Neural cell (in vitro differentiated cells): Measurements from ENCODE around the gene PTPRN2. TPM values are rescaled to one million over a fixed set of nuclear protein-coding genes. Genes with fewer than 3 reads are reported as not detected.
A peak's percentile ranks its signal among the peaks of the same experiment; 100 is the strongest.

Experiments used
- H2AFZ ChIP-seq: fragments of 200-600, 300-800 bp; sonication (generic), shearing (Covaris generic); 2 replicates; pipeline ENCODE4 v1.6.0; 2014; ENCODE audit warnings: low read depth, mild to moderate bottlenecking, antibody characterized with exemption, low read length, moderate library complexity
- H3F3A ChIP-seq: fragments of 200-600 bp; shearing (Covaris generic); 2 replicates; pipeline ENCODE4 v1.6.1; 2016; ENCODE audit warnings: mild to moderate bottlenecking, moderate library complexity, mixed read lengths, antibody characterized with exemption, low read length; ENCODE audit not compliant: insufficient read depth, poor library complexity, severe bottlenecking
- H3K27ac ChIP-seq: fragments of 200-600, 300-800 bp; sonication (generic), shearing (Covaris generic); 2 replicates; pipeline ENCODE4 v1.5.1; 2014; ENCODE audit warnings: mild to moderate bottlenecking, low read length, moderate library complexity
- H3K27me3 ChIP-seq: fragments of 300-800, 200-600 bp; sonication (generic), shearing (Covaris generic); 2 replicates; pipeline ENCODE4 v1.6.0; 2014; ENCODE audit warnings: mild to moderate bottlenecking, low read depth, low read length, moderate library complexity; ENCODE audit not compliant: insufficient read depth
- H3K36me3 ChIP-seq: fragments of 300-800, 200-600 bp; sonication (generic), shearing (Covaris generic); 2 replicates; pipeline ENCODE4 v1.5.1; 2014; ENCODE audit warnings: mild to moderate bottlenecking, antibody characterized with exemption, low read length, moderate library complexity; ENCODE audit not compliant: insufficient read depth
- H3K4me2 ChIP-seq: fragments of 300-800, 200-600 bp; sonication (generic), shearing (Covaris generic); 2 replicates; pipeline ENCODE4 v1.6.0; 2014; ENCODE audit warnings: mild to moderate bottlenecking, low read length
- H3K4me3 ChIP-seq: fragments of 300-800, 200-600 bp; sonication (generic), shearing (Covaris generic); 2 replicates; pipeline ENCODE4 v1.5.1; 2014; ENCODE audit warnings: mild to moderate bottlenecking, low read length, moderate library complexity
- H3K79me2 ChIP-seq: fragments of 200-600 bp; shearing (Covaris generic); replicated peaks from 2 replicates; pipeline ENCODE4 v1.6.0; 2014; ENCODE audit warnings: mild to moderate bottlenecking, low read length, moderate library complexity; ENCODE audit not compliant: insufficient read depth
- H3K9ac ChIP-seq: fragments of 300-800, 200-600 bp; sonication (generic), shearing (Covaris generic); 2 replicates; pipeline ENCODE4 v1.6.1; 2016; ENCODE audit warnings: mild to moderate bottlenecking, low read length, mixed read lengths
- H3K9me2 ChIP-seq: fragments of 200-600 bp; shearing (Covaris generic); 2 replicates; pipeline ENCODE4 v1.6.1; 2016; ENCODE audit warnings: mild to moderate bottlenecking, low read length, mixed read lengths; ENCODE audit not compliant: insufficient read depth
- H3K9me3 ChIP-seq: fragments of 200-600, 300-800 bp; sonication (generic), shearing (Covaris generic); 2 replicates; pipeline ENCODE4 v1.6.1; 2016; ENCODE audit warnings: mild to moderate bottlenecking, mixed run types, low read length, moderate library complexity, mixed read lengths
- H4K20me1 ChIP-seq: fragments of 200-600 bp; shearing (Covaris generic); 2 replicates; pipeline ENCODE4 v1.6.1; 2016; ENCODE audit warnings: mild to moderate bottlenecking, mixed run types; ENCODE audit not compliant: insufficient read depth
- CTCF ChIP-seq: fragments of 450-650 bp; IDR thresholded peaks from 2 replicates; pipeline ENCODE4 v1.5.1; 2014; ENCODE audit warnings: antibody characterized with exemption, mild to moderate bottlenecking, moderate library complexity; ENCODE audit not compliant: poor library complexity, severe bottlenecking
- EP300 ChIP-seq: fragments of 450-650 bp; conservative IDR thresholded peaks from 2 replicates; pipeline ENCODE4 v1.6.1; 2014; ENCODE audit warnings: antibody characterized with exemption, mild to moderate bottlenecking, moderate library complexity; ENCODE audit not compliant: poor library complexity, severe bottlenecking
- EZH2 ChIP-seq: fragments of 200-600, 300-800 bp; shearing (Covaris generic), sonication (generic); IDR thresholded peaks from 2 replicates; pipeline ENCODE4 v1.6.1; 2014; ENCODE audit warnings: antibody characterized with exemption, low read length, borderline replicate concordance, mild to moderate bottlenecking; ENCODE audit not compliant: insufficient read depth, poor library complexity, severe bottlenecking
- MXI1 ChIP-seq: fragments of 450-650 bp; conservative IDR thresholded peaks from 2 replicates; pipeline ENCODE4 v1.6.1; 2014; ENCODE audit warnings: antibody characterized with exemption, mild to moderate bottlenecking; ENCODE audit not compliant: poor library complexity, severe bottlenecking
- POLR2AphosphoS5 ChIP-seq: IDR thresholded peaks from 2 replicates; pipeline ENCODE4 v1.6.1; 2012
- RAD21 ChIP-seq: fragments of 450-650 bp; conservative IDR thresholded peaks from 2 replicates; pipeline ENCODE4 v1.6.1; 2014; ENCODE audit warnings: antibody characterized with exemption, mild to moderate bottlenecking, moderate library complexity
- SMC3 ChIP-seq: fragments of 450-650 bp; conservative IDR thresholded peaks from 2 replicates; pipeline ENCODE4 v1.6.1; 2014; ENCODE audit warnings: antibody characterized with exemption, mild to moderate bottlenecking, moderate library complexity; ENCODE audit not compliant: poor library complexity
- TAF1 ChIP-seq: IDR thresholded peaks from 2 replicates; pipeline ENCODE4 v1.6.1; 2012; ENCODE audit warnings: low read depth
- polyA plus RNA-seq: library from polyadenylated mRNA; depleted of rRNA; stranded (reverse); fragments of >200 nt; gene quantifications from 2 replicates; pipeline ENCODE4 v1.2.3, GENCODE V29; 2014
- TF ChIP-seq, protein P1 (sequence below): IDR thresholded peaks from 2 replicates; pipeline ENCODE4 v1.6.1; 2012; ENCODE audit warnings: borderline replicate concordance

The PTPRN2 gene
- polyA plus RNA-seq, 1 donor from 2014 or later, result 31.0 TPM

GRCh38 chr7:157625973-157626742, 961.5 kb downstream of the PTPRN2 start:
- Histone ChIP-seq H3K27me3 (no peaks in the 10 kb centered on the region), H3K4me2 (no peak overlapping the region), H3F3A (no peaks in the 10 kb centered on the region), H3K36me3 (peaks cover 20% of the 10 kb centered on the region), H3K79me2 (peaks cover 26% of the 10 kb centered on the region), H4K20me1 (no peaks in the 10 kb centered on the region), H3K9me3 (no peaks in the 10 kb centered on the region), H3K4me3 (no peak overlapping the region), H3K27ac (no peak overlapping the region), H2AFZ (no peak overlapping the region), H3K9ac (no peak overlapping the region), H3K9me2 (no peaks in the 10 kb centered on the region)
- no peak for TF ChIP-seq RAD21

- no peaks in the 10 kb centered on the region for H3K9me3 ChIP-seq
- peaks cover 22% of the 10 kb centered on the region for H3K79me2 ChIP-seq
- H3F3A ChIP-seq, result no peaks in the 10 kb centered on the region
- no peaks in the 10 kb centered on the region for H4K20me1 ChIP-seq
- H2AFZ ChIP-seq, result no peak overlapping the region
- H3K27me3 ChIP-seq, result no peaks in the 10 kb centered on the region
- H3K9ac ChIP-seq, result no peak overlapping the region
- H3K36me3 ChIP-seq, result peaks cover 18% of the 10 kb centered on the region
- no peak overlapping the region for H3K4me3 ChIP-seq
- no peaks in the 10 kb centered on the region for H3K9me2 ChIP-seq
- H3K4me2 ChIP-seq, result no peak overlapping the region
- no peak for TF ChIP-seq RAD21
- TF ChIP-seq TAF1, result no peak
- no peak for TF ChIP-seq SMC3
- no peak for TF ChIP-seq POLR2AphosphoS5
- no peak for TF ChIP-seq MXI1
- no peak for TF ChIP-seq EP300
- no peak for TF ChIP-seq EZH2
- H3K27ac ChIP-seq, result no peak overlapping the region
Observed at GRCh38 chr7:157623556-157623955, 964.1 kb downstream of the PTPRN2 start.

- H3K9me2 ChIP-seq, result no peaks in the 10 kb centered on the region
- H3F3A ChIP-seq, result no peaks in the 10 kb centered on the region
- H3K9ac ChIP-seq, result no peak overlapping the region
- TF ChIP-seq RAD21, result no peak
- TF ChIP-seq POLR2AphosphoS5, result peak; percentile 21
- no peaks in the 10 kb centered on the region for H3K27me3 ChIP-seq
- H3K79me2 ChIP-seq, result peaks cover 19% of the 10 kb centered on the region
- no peak overlapping the region for H3K4me3 ChIP-seq
- no peaks in the 10 kb centered on the region for H4K20me1 ChIP-seq
- no peak overlapping the region for H3K4me2 ChIP-seq
- H2AFZ ChIP-seq, result no peak overlapping the region
- H3K36me3 ChIP-seq, result peaks cover 11% of the 10 kb centered on the region
- H3K27ac ChIP-seq, result no peak overlapping the region
- no peaks in the 10 kb centered on the region for H3K9me3 ChIP-seq
Observed at GRCh38 chr7:157622408-157623205, 965.0 kb downstream of the PTPRN2 start.

DNA sequence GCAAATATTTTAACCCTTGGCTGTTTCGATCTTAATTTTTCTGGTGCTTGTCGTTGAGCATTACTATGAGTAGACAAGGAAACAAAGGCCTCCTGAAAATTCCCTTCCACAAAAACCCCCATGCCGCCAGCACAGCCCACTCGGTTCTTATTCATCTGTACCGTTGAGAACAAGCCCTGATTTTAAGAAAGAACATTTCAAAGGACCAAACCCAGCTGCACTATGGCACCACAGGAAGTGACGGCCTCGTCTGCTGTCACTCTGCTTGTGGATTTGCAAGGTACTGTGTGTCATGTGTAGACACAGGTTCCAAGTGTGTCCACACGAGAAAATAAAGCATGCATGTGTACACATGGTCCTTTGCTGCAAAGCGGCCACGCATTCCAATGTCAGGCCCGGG, 965.6 kb downstream of the PTPRN2 start:
- H3K36me3 ChIP-seq, result peaks cover 11% of the 10 kb centered on the region
- H3K79me2 ChIP-seq, result peaks cover 17% of the 10 kb centered on the region
- no peak overlapping the region for H3K4me2 ChIP-seq
- H2AFZ ChIP-seq, result no peak overlapping the region
- no peaks in the 10 kb centered on the region for H3F3A ChIP-seq
- H4K20me1 ChIP-seq, result no peaks in the 10 kb centered on the region
- H3K27me3 ChIP-seq, result no peaks in the 10 kb centered on the region
- no peaks in the 10 kb centered on the region for H3K9me3 ChIP-seq
- H3K9me2 ChIP-seq, result no peaks in the 10 kb centered on the region
- H3K9ac ChIP-seq, result no peak overlapping the region
- no peak for TF ChIP-seq EP300
- TF ChIP-seq TAF1, result no peak
- no peak for TF ChIP-seq SMC3
- TF ChIP-seq RAD21, result no peak
- no peak for TF ChIP-seq CTCF
- TF ChIP-seq POLR2AphosphoS5, result no peak
- no peak for TF ChIP-seq EZH2
- TF ChIP-seq, protein P1, sequence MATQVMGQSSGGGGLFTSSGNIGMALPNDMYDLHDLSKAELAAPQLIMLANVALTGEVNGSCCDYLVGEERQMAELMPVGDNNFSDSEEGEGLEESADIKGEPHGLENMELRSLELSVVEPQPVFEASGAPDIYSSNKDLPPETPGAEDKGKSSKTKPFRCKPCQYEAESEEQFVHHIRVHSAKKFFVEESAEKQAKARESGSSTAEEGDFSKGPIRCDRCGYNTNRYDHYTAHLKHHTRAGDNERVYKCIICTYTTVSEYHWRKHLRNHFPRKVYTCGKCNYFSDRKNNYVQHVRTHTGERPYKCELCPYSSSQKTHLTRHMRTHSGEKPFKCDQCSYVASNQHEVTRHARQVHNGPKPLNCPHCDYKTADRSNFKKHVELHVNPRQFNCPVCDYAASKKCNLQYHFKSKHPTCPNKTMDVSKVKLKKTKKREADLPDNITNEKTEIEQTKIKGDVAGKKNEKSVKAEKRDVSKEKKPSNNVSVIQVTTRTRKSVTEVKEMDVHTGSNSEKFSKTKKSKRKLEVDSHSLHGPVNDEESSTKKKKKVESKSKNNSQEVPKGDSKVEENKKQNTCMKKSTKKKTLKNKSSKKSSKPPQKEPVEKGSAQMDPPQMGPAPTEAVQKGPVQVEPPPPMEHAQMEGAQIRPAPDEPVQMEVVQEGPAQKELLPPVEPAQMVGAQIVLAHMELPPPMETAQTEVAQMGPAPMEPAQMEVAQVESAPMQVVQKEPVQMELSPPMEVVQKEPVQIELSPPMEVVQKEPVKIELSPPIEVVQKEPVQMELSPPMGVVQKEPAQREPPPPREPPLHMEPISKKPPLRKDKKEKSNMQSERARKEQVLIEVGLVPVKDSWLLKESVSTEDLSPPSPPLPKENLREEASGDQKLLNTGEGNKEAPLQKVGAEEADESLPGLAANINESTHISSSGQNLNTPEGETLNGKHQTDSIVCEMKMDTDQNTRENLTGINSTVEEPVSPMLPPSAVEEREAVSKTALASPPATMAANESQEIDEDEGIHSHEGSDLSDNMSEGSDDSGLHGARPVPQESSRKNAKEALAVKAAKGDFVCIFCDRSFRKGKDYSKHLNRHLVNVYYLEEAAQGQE, result no peak
- TF ChIP-seq MXI1, result no peak
- no peak overlapping the region for H3K4me3 ChIP-seq
- no peak overlapping the region for H3K27ac ChIP-seq
